Measurements from ENCODE around the gene EEF1AKMT4.

The EEF1AKMT4 gene

DNA sequence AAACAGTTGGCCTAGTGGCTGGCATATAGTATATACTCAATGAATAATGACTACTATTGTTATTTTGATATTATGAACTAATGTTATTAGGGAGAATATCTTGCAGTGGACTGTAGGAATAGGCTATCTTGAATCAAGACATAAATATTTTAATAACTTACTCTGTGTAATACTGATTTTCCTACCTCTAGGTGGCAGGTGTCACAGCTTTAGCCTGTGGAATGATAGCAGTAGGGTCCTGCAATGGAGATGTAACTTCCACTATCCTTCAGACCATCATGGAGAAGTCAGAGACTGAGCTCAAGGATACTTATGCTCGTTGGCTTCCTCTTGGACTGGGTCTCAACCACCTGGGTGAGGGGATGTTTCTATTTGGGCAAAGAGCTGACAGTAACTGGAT, 56.1 kb downstream of the EEF1AKMT4 start:
- DNase-seq, result no peak

- no peak for DNase-seq
These were observed 57.0 kb downstream of the EEF1AKMT4 start for GRCh38 chr3:184306341-184306972.

- DNase-seq, result no peak
These were observed 58.4 kb downstream of the EEF1AKMT4 start for GRCh38 chr3:184307915-184308314.
